HEK293 (cell line): Measurements from ENCODE around the gene TUBGCP6.
A peak's percentile ranks its signal among the peaks of the same experiment; 100 is the strongest.

ENCODE experiments used
- CTCF ChIA-PET: fragments of 350-600 bp; formaldehyde crosslinking; extraction: SDS; loops from one replicate; lab custom pipeline; 2021; ENCODE audit warnings: antibody characterized with exemption; lab: Yijun Ruan, JAX
- POLR2A ChIA-PET: fragments of 300-600 bp; formaldehyde crosslinking; extraction: SDS; loops from one replicate; lab custom pipeline; 2020; ENCODE audit warnings: antibody characterized with exemption, inconsistent platforms; lab: Yijun Ruan, JAX
- H3K27ac ChIP-seq: fragments of 200-500 bp; sonication (Bioruptor generic); 2 replicates; pipeline ENCODE4 v1.5.1; 2014; ENCODE audit warnings: low read depth, low read length, control low read depth, inconsistent platforms; ENCODE audit errors: extremely low read depth
- H3K36me3 ChIP-seq, 2 experiments: fragments of 200-500 bp in 1 of 2; sonication (Bioruptor generic) in 1 of 2; 1 replicate in 1 of 2; 2 replicates in 1 of 2; pipeline ENCODE4 v1.5.1; 2014 to 2017; ENCODE audit warnings: inconsistent platforms in 2 of 2, low read length in 2 of 2; ENCODE audit not compliant: control insufficient read depth in 2 of 2, insufficient read depth in 1 of 2
- H3K4me1 ChIP-seq: fragments of 200-500 bp; sonication (Bioruptor generic); 2 replicates; pipeline ENCODE4 v1.5.1; 2014; ENCODE audit warnings: mild to moderate bottlenecking, low read length, inconsistent platforms; ENCODE audit not compliant: control insufficient read depth, insufficient read depth
- H3K4me3 ChIP-seq: 2 replicates; pipeline ENCODE4 v1.5.1; 2011; ENCODE audit warnings: low read depth, mild to moderate bottlenecking, control low read depth, low read length, moderate library complexity
- H3K9me3 ChIP-seq: fragments of 200-500 bp; sonication (Bioruptor generic); 2 replicates; pipeline ENCODE4 v1.5.1; 2014; ENCODE audit warnings: low read depth, low read length, inconsistent platforms; ENCODE audit not compliant: control insufficient read depth, insufficient read depth
- BCL11B ChIP-seq: fragments of 450-650 bp; formaldehyde crosslinking; IDR thresholded peaks from 2 replicates; pipeline ENCODE4 v1.5.1; 2016; ENCODE audit warnings: low read depth, missing biosample characterization, missing genetic modification characterization
- KLF9 ChIP-seq: fragments of 450-650 bp; formaldehyde crosslinking; IDR thresholded peaks from 2 replicates; pipeline ENCODE4 v1.5.1; 2016; ENCODE audit warnings: missing biosample characterization, missing genetic modification characterization, low read depth
- PRDM10 ChIP-seq: fragments of 450-650 bp; formaldehyde crosslinking; IDR thresholded peaks from 2 replicates; pipeline ENCODE4 v1.5.1; 2016; ENCODE audit warnings: missing biosample characterization, missing genetic modification characterization
- REPIN1 ChIP-seq: fragments of 450-650 bp; formaldehyde crosslinking; IDR thresholded peaks from 2 replicates; pipeline ENCODE4 v1.5.1; 2017; ENCODE audit warnings: missing biosample characterization, missing genetic modification characterization, low read depth
- ZNF175 ChIP-seq: fragments of 450-650 bp; formaldehyde crosslinking; IDR thresholded peaks from 2 replicates; pipeline ENCODE4 v1.5.1; 2016; ENCODE audit warnings: missing biosample characterization, missing genetic modification characterization
- ZNF23 ChIP-seq: fragments of 450-650 bp; formaldehyde crosslinking; IDR thresholded peaks from 2 replicates; pipeline ENCODE4 v1.5.1; 2016; ENCODE audit warnings: missing biosample characterization, missing genetic modification characterization, borderline replicate concordance
- ZNF548 ChIP-seq: fragments of 450-650 bp; formaldehyde crosslinking; IDR thresholded peaks from 2 replicates; pipeline ENCODE4 v1.5.1; 2016; ENCODE audit warnings: missing biosample characterization, missing genetic modification characterization
- ZNF558 ChIP-seq: fragments of 450-650 bp; formaldehyde crosslinking; IDR thresholded peaks from 2 replicates; pipeline ENCODE4 v1.5.1; 2016; ENCODE audit warnings: missing biosample characterization, missing genetic modification characterization
- ZNF704 ChIP-seq: fragments of 450-650 bp; formaldehyde crosslinking; IDR thresholded peaks from 2 replicates; pipeline ENCODE4 v1.5.1; 2016; ENCODE audit warnings: missing biosample characterization, missing genetic modification characterization
- ZSCAN16 ChIP-seq: fragments of 450-650 bp; formaldehyde crosslinking; IDR thresholded peaks from 2 replicates; pipeline ENCODE4 v1.5.1; 2016; ENCODE audit warnings: missing biosample characterization, missing genetic modification characterization
- TF ChIP-seq, protein P1 (sequence below): fragments of 450-650 bp; formaldehyde crosslinking; conservative IDR thresholded peaks from 2 replicates; pipeline ENCODE4 v1.5.1; 2016; ENCODE audit warnings: low read depth, missing biosample characterization, missing genetic modification characterization
- TF ChIP-seq, protein P2 (sequence below): fragments of 450-650 bp; formaldehyde crosslinking; IDR thresholded peaks from 2 replicates; pipeline ENCODE4 v1.5.1; 2016; ENCODE audit warnings: missing biosample characterization, missing genetic modification characterization, borderline replicate concordance

TUBGCP6 gene

GRCh38 chr22:50218153-50218995 lies 26.4 kb downstream of the TUBGCP6 start:
- no peaks in the 10 kb centered on the region for H3K9me3 ChIP-seq
- H3K27ac ChIP-seq: no peak overlapping the region
- POLR2A ChIA-PET: interaction anchor here (0.6 to 2.1 kb wide), 2 partner anchors 13 to 33 kb away, joined by 3 to 5 read pairs; partner anchors contain the start of gene HDAC10
- CTCF ChIA-PET: interaction anchor here (0.8 kb wide), 1 partner anchor 22 kb away, joined by 3 read pairs; no protein-coding TSS in a partner anchor
- H3K4me3 ChIP-seq: no peak overlapping the region
- peaks cover 2% of the 10 kb centered on the region; the same call in 1 of the 2 replicates for H3K4me1 ChIP-seq
- no peak for TF ChIP-seq PRDM10 (tag by site-specific recombination)
- TF ChIP-seq KLF9 (tag by site-specific recombination): 0 out of 2 replicates have a peak, but pooled peaks have one; percentile 28
- TF ChIP-seq ZNF175 (tag by site-specific recombination): no peak
- no peak for TF ChIP-seq ZSCAN16
- no peak for TF ChIP-seq REPIN1 (tag by site-specific recombination)
- TF ChIP-seq, protein P1, sequence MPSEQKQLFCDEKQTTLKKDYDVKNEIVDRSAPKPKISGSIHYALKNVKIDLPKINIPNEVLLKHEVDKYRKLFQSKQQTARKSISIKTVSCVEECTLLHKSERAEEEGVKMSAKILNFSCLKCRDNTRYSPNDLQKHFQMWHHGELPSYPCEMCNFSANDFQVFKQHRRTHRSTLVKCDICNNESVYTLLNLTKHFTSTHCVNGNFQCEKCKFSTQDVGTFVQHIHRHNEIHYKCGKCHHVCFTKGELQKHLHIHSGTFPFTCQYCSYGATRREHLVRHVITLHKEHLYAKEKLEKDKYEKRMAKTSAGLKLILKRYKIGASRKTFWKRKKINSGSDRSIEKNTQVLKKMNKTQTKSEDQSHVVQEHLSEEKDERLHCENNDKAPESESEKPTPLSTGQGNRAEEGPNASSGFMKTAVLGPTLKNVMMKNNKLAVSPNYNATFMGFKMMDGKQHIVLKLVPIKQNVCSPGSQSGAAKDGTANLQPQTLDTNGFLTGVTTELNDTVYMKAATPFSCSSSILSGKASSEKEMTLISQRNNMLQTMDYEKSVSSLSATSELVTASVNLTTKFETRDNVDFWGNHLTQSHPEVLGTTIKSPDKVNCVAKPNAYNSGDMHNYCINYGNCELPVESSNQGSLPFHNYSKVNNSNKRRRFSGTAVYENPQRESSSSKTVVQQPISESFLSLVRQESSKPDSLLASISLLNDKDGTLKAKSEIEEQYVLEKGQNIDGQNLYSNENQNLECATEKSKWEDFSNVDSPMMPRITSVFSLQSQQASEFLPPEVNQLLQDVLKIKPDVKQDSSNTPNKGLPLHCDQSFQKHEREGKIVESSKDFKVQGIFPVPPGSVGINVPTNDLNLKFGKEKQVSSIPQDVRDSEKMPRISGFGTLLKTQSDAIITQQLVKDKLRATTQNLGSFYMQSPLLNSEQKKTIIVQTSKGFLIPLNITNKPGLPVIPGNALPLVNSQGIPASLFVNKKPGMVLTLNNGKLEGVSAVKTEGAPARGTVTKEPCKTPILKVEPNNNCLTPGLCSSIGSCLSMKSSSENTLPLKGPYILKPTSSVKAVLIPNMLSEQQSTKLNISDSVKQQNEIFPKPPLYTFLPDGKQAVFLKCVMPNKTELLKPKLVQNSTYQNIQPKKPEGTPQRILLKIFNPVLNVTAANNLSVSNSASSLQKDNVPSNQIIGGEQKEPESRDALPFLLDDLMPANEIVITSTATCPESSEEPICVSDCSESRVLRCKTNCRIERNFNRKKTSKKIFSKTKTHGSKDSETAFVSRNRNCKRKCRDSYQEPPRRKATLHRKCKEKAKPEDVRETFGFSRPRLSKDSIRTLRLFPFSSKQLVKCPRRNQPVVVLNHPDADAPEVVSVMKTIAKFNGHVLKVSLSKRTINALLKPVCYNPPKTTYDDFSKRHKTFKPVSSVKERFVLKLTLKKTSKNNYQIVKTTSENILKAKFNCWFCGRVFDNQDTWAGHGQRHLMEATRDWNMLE (tag by site-specific recombination): no peak
- TF ChIP-seq ZNF704 (tag by site-specific recombination): no peak
- TF ChIP-seq, protein P2, sequence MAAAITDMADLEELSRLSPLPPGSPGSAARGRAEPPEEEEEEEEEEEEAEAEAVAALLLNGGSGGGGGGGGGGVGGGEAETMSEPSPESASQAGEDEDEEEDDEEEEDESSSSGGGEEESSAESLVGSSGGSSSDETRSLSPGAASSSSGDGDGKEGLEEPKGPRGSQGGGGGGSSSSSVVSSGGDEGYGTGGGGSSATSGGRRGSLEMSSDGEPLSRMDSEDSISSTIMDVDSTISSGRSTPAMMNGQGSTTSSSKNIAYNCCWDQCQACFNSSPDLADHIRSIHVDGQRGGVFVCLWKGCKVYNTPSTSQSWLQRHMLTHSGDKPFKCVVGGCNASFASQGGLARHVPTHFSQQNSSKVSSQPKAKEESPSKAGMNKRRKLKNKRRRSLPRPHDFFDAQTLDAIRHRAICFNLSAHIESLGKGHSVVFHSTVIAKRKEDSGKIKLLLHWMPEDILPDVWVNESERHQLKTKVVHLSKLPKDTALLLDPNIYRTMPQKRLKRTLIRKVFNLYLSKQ (tag by site-specific recombination): no peak
- TF ChIP-seq BCL11B (tag by site-specific recombination): 0 out of 2 replicates have a peak, but pooled peaks have one; percentile 38
- no peak for TF ChIP-seq ZNF23 (tag by site-specific recombination)
- TF ChIP-seq ZNF548 (tag by site-specific recombination): no peak
- no peak for TF ChIP-seq ZNF558
- TF ChIP-seq, all 188 proteins: peak for 2
- peaks cover 23 to 98% of the 10 kb centered on the region in 2 experiments for H3K36me3 ChIP-seq
